B cell (primary cell): Measurements from ENCODE around the gene ZNF750. TPM values are rescaled to one million over a fixed set of nuclear protein-coding genes. Genes with fewer than 3 reads are reported as not detected.

Experiments used
- ATAC-seq: fragments of 200-7000 bp; cut with Tn5 transposase; one replicate; pipeline ENCODE4 v1.10.0; 2021; ENCODE audit warnings: low read depth, mild to moderate bottlenecking, moderate number of reproducible peaks, moderate library complexity
- CTCF ChIA-PET: fragments of 350-600 bp; sonication (Branson Sonifier 250); formaldehyde crosslinking; loops from one replicate; lab custom pipeline; 2021; ENCODE audit warnings: antibody characterized with exemption, inconsistent platforms; lab: Charles Lee
- POLR2A ChIA-PET: fragments of 350-600 bp; sonication (Branson Sonifier 250); formaldehyde crosslinking; loops from one replicate; lab custom pipeline; 2021; ENCODE audit warnings: antibody characterized with exemption; lab: Charles Lee
- DNase-seq: peaks from one replicate; pipeline ENCODE4 v3.0.0; 2013
- H2AFZ ChIP-seq: 2 replicates; pipeline ENCODE4 v1.6.1; 2012; ENCODE audit warnings: mild to moderate bottlenecking, low read depth, low read length; ENCODE audit not compliant: insufficient read depth, poor library complexity, severe bottlenecking
- H3K27ac ChIP-seq, 2 donors: 1 replicate in 1 of 2; 2 replicates in 1 of 2; pipeline ENCODE4 v1.5.1; 2012 to 2013; ENCODE audit warnings: low read length in 2 of 2, mild to moderate bottlenecking in 2 of 2, moderate library complexity in 1 of 2
- H3K27me3 ChIP-seq, 4 experiments: fragments of 200-600 bp in 1 of 4; sonication (generic) in 1 of 4; replicated peaks in 1 of 4; 1 replicate in 2 of 4; 2 replicates in 2 of 4; pipeline versions ENCODE4 v1.6.1 to v1.7.0; 2013 to 2016; ENCODE audit warnings: low read length in 3 of 4, mild to moderate bottlenecking in 2 of 4, mixed read lengths in 1 of 4, moderate library complexity in 1 of 4; ENCODE audit not compliant: insufficient read depth in 4 of 4, control insufficient read depth in 3 of 4; ENCODE audit errors: control extremely low read depth in 1 of 4
- H3K36me3 ChIP-seq, 2 experiments: replicated peaks in 1 of 2; 1 replicate in 1 of 2; 2 replicates in 1 of 2; pipeline versions ENCODE4 v1.6.1 to v1.7.1; 2013; ENCODE audit warnings: low read length in 1 of 2; ENCODE audit not compliant: insufficient read depth in 2 of 2, control insufficient read depth in 1 of 2; ENCODE audit errors: control extremely low read depth in 1 of 2, extremely low read depth in 1 of 2
- H3K4me1 ChIP-seq, 2 donors: fragments of 200-600 bp in 1 of 2; sonication (generic) in 1 of 2; 1 replicate in 1 of 2; 2 replicates in 1 of 2; pipeline versions ENCODE4 v1.5.1 to v1.6.1; 2013 to 2017; ENCODE audit warnings: low read length in 2 of 2; ENCODE audit not compliant: control insufficient read depth in 2 of 2, insufficient read depth in 2 of 2
- H3K4me2 ChIP-seq: replicated peaks from 2 replicates; pipeline ENCODE3; 2012; ENCODE audit warnings: mild to moderate bottlenecking, low read depth, low read length; ENCODE audit not compliant: poor library complexity, severe bottlenecking
- H3K4me3 ChIP-seq, 5 experiments: fragments of 200-600 bp in 1 of 5; sonication (generic) in 1 of 5; 1 replicate in 3 of 5; 2 replicates in 2 of 5; pipeline versions ENCODE4 v1.5.1 to v1.7.0; 2011 to 2016; ENCODE audit warnings: low read length in 4 of 5, mild to moderate bottlenecking in 4 of 5, low read depth in 2 of 5, control low read depth in 1 of 5, moderate library complexity in 1 of 5; ENCODE audit not compliant: insufficient read depth in 1 of 5; ENCODE audit errors: control extremely low read depth in 1 of 5, extremely low read depth in 1 of 5
- H3K79me2 ChIP-seq: fragments of 200-600 bp; sonication (generic); one replicate; pipeline ENCODE4 v1.6.0; 2016; ENCODE audit warnings: low read length; ENCODE audit not compliant: control insufficient read depth, insufficient read depth
- H3K9ac ChIP-seq: fragments of 200-600 bp; sonication (generic); 2 replicates; pipeline ENCODE4 v1.6.1; 2017; ENCODE audit warnings: mild to moderate bottlenecking, low read length, moderate library complexity
- H3K9me3 ChIP-seq, 3 donors: one replicate each; pipeline versions ENCODE4 v1.6.1 to v1.7.1; 2013; ENCODE audit warnings: low read length in 2 of 3; ENCODE audit not compliant: control insufficient read depth in 2 of 3, insufficient read depth in 1 of 3; ENCODE audit errors: control extremely low read depth in 1 of 3
- H4K20me1 ChIP-seq: 2 replicates; pipeline ENCODE4 v1.6.0; 2012; ENCODE audit warnings: mild to moderate bottlenecking, low read length; ENCODE audit not compliant: insufficient read depth, control insufficient read depth, poor library complexity, severe bottlenecking
- H3K27ac Mint-ChIP-seq: one replicate; pipeline ENCODE4 v1.8.0; 2021; ENCODE audit warnings: mixed read lengths
- H3K27me3 Mint-ChIP-seq: one replicate; pipeline ENCODE4 v1.8.0; 2021; ENCODE audit warnings: mixed read lengths
- H3K4me1 Mint-ChIP-seq: one replicate; pipeline ENCODE4 v1.8.0; 2021; ENCODE audit warnings: mixed read lengths
- H3K4me3 Mint-ChIP-seq: one replicate; pipeline ENCODE4 v1.8.0; 2021; ENCODE audit warnings: mixed read lengths
- H3K9me3 Mint-ChIP-seq: one replicate; pipeline ENCODE4 v1.8.0; 2022; ENCODE audit warnings: mixed read lengths; ENCODE audit not compliant: insufficient read depth
- CTCF ChIP-seq: fragments of 200-600 bp; IDR thresholded peaks from one replicate; pipeline ENCODE4 v1.8.0; 2022; ENCODE audit warnings: antibody characterized with exemption, mild to moderate bottlenecking
- EZH2 ChIP-seq: IDR thresholded peaks from 2 replicates; pipeline ENCODE4 v1.6.1; 2012; ENCODE audit warnings: borderline replicate concordance, low read depth, mild to moderate bottlenecking, moderate library complexity, low read length; ENCODE audit not compliant: insufficient read depth, poor library complexity, severe bottlenecking
- WGBS: methylation state at CpG from one replicate; pipeline ENCODE4 v1.1.5; 2013; ENCODE audit warnings: missing lambda C conversion rate; ENCODE audit not compliant: insufficient coverage; 5-methylcytosine and 5-hydroxymethylcytosine counted together
- intact Hi-C: fragments of 100-400 bp; cut with micrococcal nuclease; formaldehyde crosslinking; loops from one replicate; pipeline ENCODE4 v1.10.0; 2022
- polyA plus RNA-seq: library from polyadenylated mRNA; depleted of rRNA; stranded (reverse); fragments of >200 nt; gene quantifications from 2 replicates; pipeline ENCODE4 v1.2.3, GENCODE V29; 2012
- total RNA-seq, 2 donors: library from RNA; stranded (reverse); fragments of 120-200 nt in 1 of 2; gene quantifications; 1 replicate in 1 of 2; 2 replicates in 1 of 2; pipeline versions ENCODE4 v1.2.3 to v1.2.4, GENCODE V29; 2013 to 2022

Gene ZNF750
- total and polyA plus RNA-seq, 2 donors (not counting 1 experiment from before 2014, with no cell fraction given): not detected

- DNase-seq: no peak
These were observed 5.0 kb upstream of the ZNF750 start for GRCh38 chr17:82844796-82845162.

More at GRCh38 chr17:82844796-82845162, 5.0 kb upstream of the ZNF750 start:
- no peak for TF ChIP-seq EZH2
- no peak for TF ChIP-seq CTCF
- Histone ChIP-seq H3K27me3 (no peaks in the 10 kb centered on the region), H3K27ac (no peak overlapping the region), H2AFZ (no peak overlapping the region), H3K9ac (no peak overlapping the region), H3K36me3 (no peaks in the 10 kb centered on the region), H3K9me3 (no peaks in the 10 kb centered on the region), H3K4me3 (no peak overlapping the region), H3K4me1 (peaks cover 7 to 8% of the 10 kb centered on the region in 2 donors), H4K20me1 (no peaks in the 10 kb centered on the region), H3K4me2 (no peak overlapping the region), H3K79me2 (no peaks in the 10 kb centered on the region)
- Mint-ChIP-seq H3K9me3 (no peaks in the 10 kb centered on the region), H3K27me3 (peaks cover 4% of the 10 kb centered on the region), H3K4me3 (no peak overlapping the region), H3K4me1 (peaks cover 9% of the 10 kb centered on the region), H3K27ac (no peak overlapping the region)
- WGBS: 91% methylated on average over 11 of the region's 11 CpGs
- ChIA-PET POLR2A (no interaction called here), CTCF (interaction anchor here (0.7 to 1.3 kb wide), 3 partner anchors 9 to 63 kb away, joined by 3 to 4 read pairs (median 4); no protein-coding TSS in a partner anchor)
- intact Hi-C loops: no loop called here
- ATAC-seq: no peak
